Measurements from ENCODE around the gene VDR. TPM values are rescaled to one million over a fixed set of nuclear protein-coding genes. Genes with fewer than 3 reads are reported as not detected.

The VDR gene
- total RNA-seq, 1 donor from 2014 or later: 0.54 TPM

DNA sequence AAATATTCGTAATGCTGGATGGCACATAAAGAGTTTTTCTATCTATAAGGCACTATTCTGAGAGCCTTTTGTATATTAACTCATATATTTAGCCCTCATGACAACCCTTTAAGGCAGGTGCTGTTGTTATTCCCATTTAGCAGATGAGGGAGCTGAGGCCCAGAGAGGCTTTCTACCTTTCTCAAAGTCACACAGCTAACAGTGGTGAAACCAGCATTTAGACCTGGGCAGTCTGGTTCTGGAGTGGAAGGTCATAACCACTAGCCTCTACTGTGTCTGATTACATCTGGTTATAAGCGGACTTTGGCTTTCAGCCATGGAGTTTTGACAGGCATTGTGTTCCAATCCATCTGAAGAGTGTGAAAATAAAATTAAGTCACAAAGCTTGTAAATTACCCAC lies 43.9 kb downstream of the VDR start:
- Mint-ChIP-seq H3K27me3 (ENCODE audit: low read depth) (peaks cover 2% of the 10 kb centered on the region), H3K4me1 (no peaks in the 10 kb centered on the region), H3K27ac (no peak overlapping the region), H3K36me3 (no peaks in the 10 kb centered on the region), H3K4me3 (no peak overlapping the region), H3K9me3 (no peaks in the 10 kb centered on the region)
- TF ChIP-seq, protein P1, sequence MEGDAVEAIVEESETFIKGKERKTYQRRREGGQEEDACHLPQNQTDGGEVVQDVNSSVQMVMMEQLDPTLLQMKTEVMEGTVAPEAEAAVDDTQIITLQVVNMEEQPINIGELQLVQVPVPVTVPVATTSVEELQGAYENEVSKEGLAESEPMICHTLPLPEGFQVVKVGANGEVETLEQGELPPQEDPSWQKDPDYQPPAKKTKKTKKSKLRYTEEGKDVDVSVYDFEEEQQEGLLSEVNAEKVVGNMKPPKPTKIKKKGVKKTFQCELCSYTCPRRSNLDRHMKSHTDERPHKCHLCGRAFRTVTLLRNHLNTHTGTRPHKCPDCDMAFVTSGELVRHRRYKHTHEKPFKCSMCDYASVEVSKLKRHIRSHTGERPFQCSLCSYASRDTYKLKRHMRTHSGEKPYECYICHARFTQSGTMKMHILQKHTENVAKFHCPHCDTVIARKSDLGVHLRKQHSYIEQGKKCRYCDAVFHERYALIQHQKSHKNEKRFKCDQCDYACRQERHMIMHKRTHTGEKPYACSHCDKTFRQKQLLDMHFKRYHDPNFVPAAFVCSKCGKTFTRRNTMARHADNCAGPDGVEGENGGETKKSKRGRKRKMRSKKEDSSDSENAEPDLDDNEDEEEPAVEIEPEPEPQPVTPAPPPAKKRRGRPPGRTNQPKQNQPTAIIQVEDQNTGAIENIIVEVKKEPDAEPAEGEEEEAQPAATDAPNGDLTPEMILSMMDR (IDR thresholded peaks at IDR 0.05; ENCODE audit: unreplicated experiment): no peak
- DNase-seq (ENCODE audit: low spot score in 2 of 2, unreplicated experiment in 2 of 2): no peak

DNA sequence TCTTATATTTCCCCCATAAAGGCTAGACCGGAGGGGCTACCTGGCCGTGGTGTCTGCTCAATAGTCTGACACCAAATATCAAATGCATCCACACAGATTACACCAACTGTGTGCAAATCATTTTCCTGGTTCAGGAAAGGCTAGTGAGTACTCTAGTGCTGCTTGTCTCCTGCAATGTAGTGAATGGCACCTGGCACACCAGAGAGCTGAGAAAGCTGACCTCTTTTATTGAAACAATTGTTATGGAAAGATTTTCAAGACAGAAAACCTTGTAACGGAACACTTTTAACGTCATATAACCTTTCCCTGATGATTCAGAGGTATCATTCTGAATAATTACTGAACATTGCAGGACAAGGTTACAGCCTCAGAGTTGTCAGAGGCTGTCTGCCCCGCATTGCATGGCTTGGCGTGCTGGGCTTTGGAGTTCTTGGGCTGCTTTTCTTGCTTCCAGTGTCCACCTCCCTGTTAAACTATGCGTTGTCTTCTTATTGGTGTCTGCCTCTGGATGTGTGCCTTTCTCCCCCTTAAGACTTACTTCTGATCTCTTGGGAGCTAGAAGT lies 44.4 kb downstream of the VDR start:
- Mint-ChIP-seq H3K9me3 (no peaks in the 10 kb centered on the region), H3K27me3 (ENCODE audit: low read depth) (peaks cover 2% of the 10 kb centered on the region), H3K4me3 (no peak overlapping the region), H3K4me1 (no peaks in the 10 kb centered on the region), H3K27ac (no peak overlapping the region), H3K36me3 (no peaks in the 10 kb centered on the region)
- TF ChIP-seq, protein P1 (IDR thresholded peaks at IDR 0.05; ENCODE audit: unreplicated experiment): no peak
- no peak for DNase-seq (ENCODE audit: low spot score in 2 of 2, unreplicated experiment in 2 of 2)

DNA sequence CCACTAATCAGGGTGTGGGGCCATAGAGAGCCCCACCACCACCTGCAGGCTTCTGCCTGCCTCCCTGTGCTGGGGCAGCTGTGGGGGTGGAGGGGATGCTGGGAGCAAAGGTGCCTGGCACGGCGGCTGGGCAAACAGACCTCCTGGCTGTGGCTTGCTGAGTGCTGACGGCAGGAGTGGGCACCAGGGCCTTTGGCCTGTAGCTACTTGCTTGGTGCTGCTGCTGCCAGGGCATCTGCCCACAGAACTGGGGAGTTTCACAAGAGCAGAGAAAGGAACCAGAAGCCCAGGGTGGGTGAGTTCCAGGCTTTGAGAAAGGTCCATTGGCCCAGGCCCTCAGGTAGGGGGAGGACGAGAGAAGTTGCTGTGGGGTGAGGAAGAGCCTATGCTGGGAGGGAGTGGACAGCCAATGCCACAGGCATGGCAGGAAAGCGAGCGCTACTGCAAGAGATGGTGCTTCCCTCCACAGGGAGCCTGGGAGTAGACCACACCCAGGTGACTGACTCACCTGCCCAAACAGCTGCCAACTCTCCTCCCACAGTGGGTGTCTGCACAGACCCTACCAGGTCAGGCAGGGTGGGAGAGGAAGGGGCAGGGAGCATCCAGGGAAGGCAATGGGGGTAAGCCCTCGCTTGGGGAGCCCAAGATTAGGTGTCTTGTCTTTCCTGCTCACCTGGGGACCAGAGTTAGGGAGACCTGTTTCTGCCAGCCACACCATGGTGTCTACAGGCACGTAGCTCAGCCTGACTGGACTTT lies 46.1 kb downstream of the VDR start:
- peaks cover 2% of the 10 kb centered on the region for H3K27me3 Mint-ChIP-seq (ENCODE audit: low read depth)
- H3K4me3 Mint-ChIP-seq: no peak overlapping the region
- no peaks in the 10 kb centered on the region for H3K36me3 Mint-ChIP-seq
- no peak for DNase-seq (ENCODE audit: low spot score in 2 of 2, unreplicated experiment in 2 of 2)
- no peaks in the 10 kb centered on the region for H3K9me3 Mint-ChIP-seq
- H3K27ac Mint-ChIP-seq: no peak overlapping the region
- H3K4me1 Mint-ChIP-seq: no peaks in the 10 kb centered on the region
- TF ChIP-seq, protein P1 (IDR thresholded peaks at IDR 0.05; ENCODE audit: unreplicated experiment): no peak

DNA sequence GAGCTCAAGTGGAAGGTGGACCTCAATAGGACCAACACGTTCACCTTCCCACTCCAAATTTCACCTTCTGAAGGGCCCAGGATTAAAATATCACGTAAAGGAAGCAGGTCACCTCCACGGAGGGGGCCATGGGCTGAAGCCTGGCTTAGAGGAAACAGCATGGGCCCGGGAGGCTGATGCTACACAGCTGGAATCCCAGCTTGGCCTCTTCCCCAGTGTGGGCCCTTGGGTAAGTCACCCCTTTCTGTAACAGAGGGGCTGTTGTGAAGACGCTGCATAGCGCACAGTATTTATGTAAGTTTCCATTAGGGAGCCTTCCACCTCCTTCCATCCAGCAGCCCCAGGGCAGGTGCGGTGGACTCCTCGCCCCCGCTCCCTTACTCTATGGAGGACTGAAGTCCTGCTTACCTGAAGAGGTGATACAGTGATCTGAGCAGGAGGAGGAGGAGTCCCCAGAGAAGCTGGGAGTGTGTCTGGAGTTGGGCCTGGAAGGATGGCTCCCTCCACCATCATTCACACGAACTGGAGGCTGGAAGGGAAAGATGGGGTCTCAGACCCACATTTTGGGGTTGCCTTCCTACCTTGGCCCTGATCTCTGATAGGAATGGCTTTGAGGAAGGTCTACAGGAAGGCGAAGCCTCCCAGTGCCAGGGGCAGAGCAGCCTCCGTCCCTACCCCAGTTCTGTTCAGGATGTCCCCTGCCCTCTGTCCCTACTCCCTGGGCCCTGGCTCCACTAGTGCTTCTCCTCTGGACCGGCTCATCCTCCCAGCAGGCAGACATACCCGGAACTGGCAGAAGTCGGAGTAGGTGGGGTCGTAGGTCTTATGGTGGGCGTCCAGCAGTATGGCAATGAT lies 47.8 kb downstream of the VDR start:
- H3K9me3 Mint-ChIP-seq: no peaks in the 10 kb centered on the region
- no peaks in the 10 kb centered on the region for H3K36me3 Mint-ChIP-seq
- H3K27me3 Mint-ChIP-seq (ENCODE audit: low read depth): peaks cover 2% of the 10 kb centered on the region
- TF ChIP-seq, protein P1 (IDR thresholded peaks at IDR 0.05; ENCODE audit: unreplicated experiment): no peak
- H3K27ac Mint-ChIP-seq: no peak overlapping the region
- peaks cover 8% of the 10 kb centered on the region for H3K4me1 Mint-ChIP-seq
- no peak for DNase-seq (ENCODE audit: low spot score in 2 of 2, unreplicated experiment in 2 of 2)
- no peak overlapping the region for H3K4me3 Mint-ChIP-seq

DNA sequence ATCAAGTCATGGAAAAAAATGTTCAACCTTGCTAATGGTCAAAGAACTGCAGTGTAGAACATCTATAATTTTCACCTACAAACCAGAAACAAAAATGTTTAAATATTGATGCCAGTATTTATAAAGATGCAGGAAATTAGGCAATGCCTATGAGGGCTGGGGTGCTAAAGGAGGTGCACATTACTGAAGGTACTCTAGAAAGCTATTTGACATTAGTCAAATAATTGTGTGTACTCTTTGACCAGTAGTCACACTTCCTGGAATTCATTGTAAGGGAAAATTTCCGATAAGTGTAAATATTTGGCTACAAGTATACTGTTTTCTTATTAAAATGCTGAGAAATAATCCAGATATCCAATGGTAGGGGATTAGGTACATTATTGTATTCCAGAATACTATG lies 48.7 kb downstream of the VDR start:
- Mint-ChIP-seq H3K4me3 (no peak overlapping the region), H3K27ac (no peak overlapping the region), H3K9me3 (no peaks in the 10 kb centered on the region), H3K4me1 (peaks cover 15% of the 10 kb centered on the region), H3K27me3 (ENCODE audit: low read depth) (peaks cover 2% of the 10 kb centered on the region), H3K36me3 (no peaks in the 10 kb centered on the region)
- TF ChIP-seq, protein P1 (IDR thresholded peaks at IDR 0.05; ENCODE audit: unreplicated experiment): no peak
- DNase-seq (ENCODE audit: low spot score in 2 of 2, unreplicated experiment in 2 of 2): no peak
